Stimulated activated CD4-positive, alpha-beta T cell treated with anti-CD3 and anti-CD28 coated beads, Interleukin-12 subunit alpha, Interleukin-12 subunit beta, amount 100 ng/mL, for 4 hours (primary cell): Measurements from ENCODE around the gene ADAMTS12.

Source experiments
- DNase-seq: peaks from one replicate; pipeline ENCODE4 v3.0.0-alpha.2; 2020

Gene ADAMTS12

DNA sequence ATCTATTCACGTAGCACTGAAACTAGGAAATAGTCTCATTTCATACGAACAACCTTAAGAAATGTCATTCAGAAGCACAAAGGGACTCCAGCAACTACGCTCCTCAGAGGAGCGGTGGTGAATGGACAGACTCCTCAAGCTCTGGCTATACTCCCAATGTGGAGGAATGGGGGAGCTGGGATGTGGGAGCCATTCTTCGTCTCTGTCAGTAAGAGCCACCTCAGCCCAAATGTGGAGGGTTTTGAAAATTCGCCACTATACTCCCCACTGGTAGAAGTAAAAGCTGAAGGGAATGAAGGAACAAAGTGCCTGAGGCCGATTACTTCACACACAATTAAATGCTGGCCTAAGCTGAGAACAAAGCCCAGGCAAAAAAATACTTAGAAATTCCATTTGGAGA lies 96.3 kb downstream of the ADAMTS12 start:
- no peak for DNase-seq

DNA sequence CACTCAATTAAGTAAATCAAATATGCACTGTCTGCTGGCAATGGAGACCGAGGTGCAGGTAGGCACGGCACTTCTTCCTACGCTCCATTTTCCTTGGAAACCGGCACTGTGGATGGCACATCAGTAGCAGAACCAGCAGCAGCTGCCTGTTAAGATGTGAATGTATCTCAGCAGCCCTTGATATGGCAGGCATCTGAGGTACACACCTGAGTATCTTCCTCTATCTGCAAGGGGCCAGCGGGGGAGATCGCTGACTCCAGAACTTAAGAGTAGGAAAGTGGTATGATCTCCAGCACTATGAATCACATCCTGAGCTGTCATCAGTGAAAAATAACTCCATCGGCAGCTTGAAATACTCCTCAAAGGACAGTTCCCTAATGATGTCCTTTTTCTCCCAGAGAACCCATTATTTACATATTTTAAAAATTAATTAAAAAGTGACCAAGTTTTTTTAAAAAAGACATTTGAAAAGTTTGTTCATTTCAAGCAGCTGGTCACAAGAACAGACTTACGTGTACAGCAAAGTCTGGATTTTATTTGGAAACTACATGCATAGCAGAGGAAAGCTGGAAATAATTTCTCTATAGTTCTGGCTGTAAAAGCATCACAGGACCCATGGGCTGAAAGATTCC lies 97.1 kb downstream of the ADAMTS12 start:
- DNase-seq = no peak

DNA sequence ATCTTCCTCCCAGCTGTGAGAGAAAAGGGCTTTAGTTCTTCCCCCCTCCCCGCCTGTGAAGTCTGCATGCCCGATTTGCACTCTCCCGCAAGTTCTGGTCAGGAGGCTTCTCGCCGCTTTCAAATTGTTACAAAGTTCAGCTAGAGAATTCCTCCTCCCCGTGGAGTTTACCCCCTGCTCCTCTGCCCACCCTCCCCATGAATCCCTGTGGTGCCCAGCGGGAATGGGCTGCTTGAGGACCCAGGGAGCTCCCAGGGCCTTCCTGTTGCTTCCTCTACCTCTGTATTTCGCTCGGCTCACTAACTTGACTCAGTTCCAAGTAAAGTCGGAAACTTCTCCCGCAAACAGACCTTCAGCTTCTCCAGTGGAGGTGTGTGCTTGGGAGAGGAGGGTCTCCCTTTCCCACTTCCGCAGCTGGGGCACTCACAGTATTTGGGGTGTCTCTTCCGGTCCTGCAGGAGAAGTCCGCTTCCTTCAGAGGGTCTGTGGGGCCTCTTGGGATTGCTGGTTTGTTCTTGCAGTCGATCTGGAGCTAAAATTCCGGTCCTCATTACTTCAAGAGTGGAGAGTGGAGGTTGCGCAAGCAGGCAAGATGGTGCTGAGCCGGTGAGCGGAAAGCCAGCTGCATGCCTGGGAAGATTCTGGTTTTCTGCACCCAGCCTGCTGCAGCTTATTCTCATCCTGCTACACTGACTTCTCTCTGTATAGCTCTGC lies 97.8 kb downstream of the ADAMTS12 start:
- DNase-seq = no peak

DNA sequence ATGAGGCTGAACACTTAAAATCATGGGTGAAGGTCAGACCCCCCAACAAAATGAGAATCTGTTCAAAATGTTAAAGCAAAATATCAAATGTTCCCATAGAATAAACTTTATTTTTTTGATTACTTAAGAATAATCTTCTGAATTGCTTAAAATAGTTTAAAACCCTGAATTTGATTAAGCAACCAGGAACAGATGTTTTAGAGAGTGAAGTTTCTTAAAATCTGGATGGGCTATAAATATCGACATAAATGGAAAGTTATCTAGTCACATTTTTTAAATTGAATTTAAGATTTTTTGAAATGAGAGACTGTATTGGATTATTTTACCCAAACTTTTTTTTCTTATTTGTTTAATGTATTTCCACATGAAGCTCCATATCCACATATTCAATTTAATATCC lies 98.5 kb downstream of the ADAMTS12 start:
- DNase-seq = no peak

DNA sequence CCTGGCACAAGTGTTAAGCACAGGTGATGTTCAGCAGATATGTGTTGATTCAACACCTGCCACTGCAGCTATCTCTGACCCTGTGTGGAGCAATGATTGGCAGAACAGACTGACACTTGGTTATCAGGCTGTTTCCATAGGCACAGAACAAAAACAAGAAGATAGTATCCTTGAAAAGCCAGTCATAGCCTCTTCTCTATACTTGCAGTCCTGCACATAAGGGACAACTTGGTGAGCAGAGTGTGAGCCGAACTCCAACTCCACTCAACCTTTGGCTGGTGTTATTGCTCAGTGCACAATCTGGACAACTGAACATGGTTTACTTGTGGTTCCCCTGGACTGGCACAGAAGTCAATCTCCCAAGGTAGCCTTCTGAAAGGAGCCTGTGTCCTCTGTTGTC lies 99.2 kb downstream of the ADAMTS12 start:
- DNase-seq = no peak

DNA sequence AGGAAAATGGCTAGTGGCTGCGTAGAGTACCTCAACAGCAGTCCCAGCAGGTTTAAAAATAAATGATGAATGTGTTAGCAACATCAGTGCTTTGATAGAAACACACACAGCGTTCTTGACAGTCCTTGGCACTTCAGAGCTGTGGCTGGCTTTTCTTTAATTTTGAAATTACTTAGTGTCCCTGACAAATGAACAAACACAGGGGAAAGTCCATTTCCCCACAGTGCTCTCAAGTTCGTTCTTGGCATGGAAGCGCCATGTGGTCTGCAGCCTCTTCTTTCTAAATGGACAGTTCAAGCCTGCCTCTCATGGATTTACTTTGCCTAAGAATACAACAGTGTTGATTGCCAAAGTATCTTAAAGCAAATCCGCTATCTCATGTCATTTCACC lies 102.2 kb downstream of the ADAMTS12 start:
- no peak for DNase-seq

GRCh38 chr5:33788922-33789566 lies 102.7 kb downstream of the ADAMTS12 start:
- no peak for DNase-seq

GRCh38 chr5:33785571-33785970 lies 106.2 kb downstream of the ADAMTS12 start:
- no peak for DNase-seq

DNA sequence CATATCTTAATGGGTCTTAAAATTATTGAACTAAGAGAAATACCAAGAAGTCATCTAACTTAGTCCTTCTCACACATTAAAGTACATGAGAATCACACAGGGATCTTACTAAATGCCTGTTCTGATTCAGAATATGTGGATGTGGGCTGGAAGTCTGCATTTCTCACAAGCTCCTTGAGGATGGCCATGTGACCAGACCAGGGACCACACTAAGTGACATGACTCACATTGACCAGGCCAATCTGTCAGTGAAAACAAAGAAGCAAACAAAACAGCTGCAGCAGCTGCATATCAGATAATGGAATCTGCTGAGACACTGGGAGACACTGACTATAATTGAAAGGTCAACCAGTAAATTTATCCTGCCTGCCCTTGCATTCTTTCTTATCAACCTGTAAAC lies 110.5 kb downstream of the ADAMTS12 start:
- no peak for DNase-seq

- DNase-seq = no peak
Observed at GRCh38 chr5:33776151-33776660, 115.6 kb downstream of the ADAMTS12 start.

DNA sequence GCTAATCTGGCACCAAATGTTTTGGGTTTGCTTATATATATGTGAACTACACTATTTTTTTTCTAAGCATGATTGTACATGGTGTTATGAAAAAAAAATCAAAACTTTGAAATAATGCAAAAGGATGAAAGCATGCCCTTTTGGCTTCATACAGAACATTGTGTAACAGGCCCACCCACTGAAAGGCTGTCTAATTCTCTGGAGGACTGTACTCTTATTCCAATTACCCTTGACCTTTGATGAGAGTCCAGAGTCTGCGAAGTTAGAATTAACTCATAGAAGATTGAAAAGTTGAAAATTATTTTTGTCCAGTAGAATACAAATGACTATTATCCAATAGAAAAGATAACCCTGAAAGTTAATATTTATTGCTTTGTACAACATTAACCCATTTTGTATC lies 117.4 kb downstream of the ADAMTS12 start:
- no peak for DNase-seq

DNA sequence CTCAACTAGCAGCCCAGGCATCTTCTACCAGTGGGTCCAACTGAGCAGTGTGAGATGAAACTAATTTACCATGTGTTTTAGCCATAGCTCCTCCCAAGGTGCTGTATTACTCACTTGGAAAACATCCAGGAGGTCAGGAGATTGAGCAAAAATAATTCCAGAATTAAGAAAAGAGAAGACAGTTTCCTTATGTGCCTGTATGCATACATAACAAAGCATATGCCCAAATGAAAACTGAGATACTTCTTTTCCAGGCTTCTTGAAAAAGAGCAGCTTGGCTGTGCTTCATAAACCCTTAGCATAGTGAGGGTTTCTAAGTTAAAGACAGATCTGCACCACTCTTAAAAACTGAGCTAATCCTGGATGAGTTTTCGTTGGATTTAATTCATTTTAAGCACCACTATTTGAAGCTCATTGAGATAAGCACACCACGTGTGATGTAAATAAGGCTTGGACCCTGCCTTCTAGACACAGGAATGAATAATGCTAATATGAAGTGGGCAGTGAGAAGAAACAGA lies 119.4 kb downstream of the ADAMTS12 start:
- DNase-seq = no peak

GRCh38 chr5:33769968-33770367 lies 121.8 kb downstream of the ADAMTS12 start:
- DNase-seq = no peak

GRCh38 chr5:33769196-33769595 lies 122.6 kb downstream of the ADAMTS12 start:
- no peak for DNase-seq

- DNase-seq = no peak
Observed at GRCh38 chr5:33766023-33766422, 125.8 kb downstream of the ADAMTS12 start.

GRCh38 chr5:33764786-33765185 lies 127.0 kb downstream of the ADAMTS12 start:
- no peak for DNase-seq

DNA sequence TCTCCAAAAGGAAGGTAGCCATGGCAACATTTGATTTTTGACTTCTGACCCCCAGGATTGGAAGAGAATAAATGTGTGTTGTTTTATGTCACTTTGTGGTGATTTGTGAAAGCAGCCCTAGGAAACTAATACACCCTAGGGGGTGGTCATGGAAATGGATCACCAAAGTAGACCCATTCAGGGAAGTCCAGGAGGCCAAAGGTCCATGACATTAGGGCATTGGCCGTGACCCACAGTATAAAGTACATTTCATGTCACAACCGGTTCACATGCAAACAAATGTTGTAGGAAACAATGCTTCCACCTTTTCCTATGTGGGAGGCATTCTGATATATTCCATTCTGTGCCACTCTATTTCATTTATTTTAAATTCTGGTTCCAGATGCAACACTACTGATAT lies 128.4 kb downstream of the ADAMTS12 start:
- no peak for DNase-seq

DNA sequence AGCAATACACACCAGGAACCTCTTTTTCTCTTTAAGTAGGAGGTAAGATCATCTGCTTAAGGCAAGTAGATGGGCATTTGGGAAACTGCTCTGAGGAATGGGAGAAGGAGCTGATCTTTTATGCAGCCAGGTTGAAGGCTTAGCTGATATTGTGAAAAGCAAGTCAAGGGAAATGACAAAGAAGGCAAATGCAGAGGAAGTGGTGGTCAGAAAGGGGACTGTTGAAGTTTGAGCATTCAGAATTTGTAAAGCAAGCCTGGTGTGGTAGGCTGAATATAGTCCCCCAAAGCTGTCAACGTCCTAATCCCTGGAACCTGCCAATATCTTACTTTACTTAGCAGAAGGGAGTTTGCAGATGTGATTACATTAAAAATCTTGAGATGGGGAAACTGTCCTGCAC lies 128.9 kb downstream of the ADAMTS12 start:
- DNase-seq = no peak

DNA sequence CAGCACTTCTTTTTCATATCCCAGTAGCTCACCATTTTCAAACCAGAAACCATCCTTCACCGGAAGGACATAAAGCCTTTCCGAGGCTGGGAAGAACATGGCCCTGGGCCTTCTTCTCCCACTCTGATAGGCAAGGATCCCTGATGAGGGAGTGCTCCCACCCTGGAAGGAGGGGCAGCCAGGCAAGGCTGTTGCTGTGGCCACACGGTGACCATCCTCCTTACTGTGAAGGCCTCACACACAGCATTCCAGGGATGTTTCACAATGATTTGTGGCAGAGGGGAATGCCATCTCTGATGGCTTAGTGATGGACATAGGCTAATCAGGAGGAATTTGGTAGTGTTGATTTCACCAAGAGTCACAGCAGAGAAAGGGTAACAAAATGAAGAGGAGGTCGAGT lies 130.7 kb downstream of the ADAMTS12 start:
- no peak for DNase-seq

DNA sequence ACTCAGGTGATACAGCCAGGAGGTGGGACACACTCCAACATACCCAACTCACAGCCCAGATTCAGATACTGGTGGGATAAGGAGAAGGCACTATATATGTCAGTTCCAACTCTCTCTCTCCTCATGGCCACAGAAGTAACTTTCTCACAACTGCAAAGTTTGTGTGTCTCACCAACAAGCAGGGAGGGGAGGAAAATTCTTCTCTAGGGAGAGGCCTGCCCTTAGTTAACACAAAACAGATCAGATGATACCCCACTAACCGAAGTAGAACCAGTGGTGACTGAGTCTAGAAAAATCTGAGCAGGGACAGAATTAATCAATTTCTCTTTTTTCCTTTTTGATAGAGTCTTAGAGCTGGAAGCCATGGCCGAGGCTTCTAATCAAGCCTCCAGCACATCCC lies 133.1 kb downstream of the ADAMTS12 start:
- no peak for DNase-seq

DNA sequence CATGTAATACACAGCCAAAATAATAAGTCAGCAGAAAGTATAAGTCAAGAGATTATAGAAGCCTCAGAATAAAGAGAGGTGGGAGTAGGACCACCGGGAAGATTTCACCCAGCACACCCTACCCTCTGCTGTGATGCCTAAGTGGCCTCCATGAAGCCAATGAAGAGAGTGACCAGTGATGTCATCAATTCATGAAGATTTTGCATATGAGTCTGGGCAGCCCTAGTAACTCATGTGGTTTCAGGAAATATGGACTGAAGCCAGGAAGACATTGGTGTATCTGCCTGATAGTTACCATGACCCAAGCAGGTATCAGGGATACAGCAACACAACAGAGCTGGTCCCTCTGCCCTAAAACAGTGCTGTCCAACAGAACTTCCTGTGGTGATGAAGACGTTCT lies 135.3 kb downstream of the ADAMTS12 start:
- no peak for DNase-seq

DNA sequence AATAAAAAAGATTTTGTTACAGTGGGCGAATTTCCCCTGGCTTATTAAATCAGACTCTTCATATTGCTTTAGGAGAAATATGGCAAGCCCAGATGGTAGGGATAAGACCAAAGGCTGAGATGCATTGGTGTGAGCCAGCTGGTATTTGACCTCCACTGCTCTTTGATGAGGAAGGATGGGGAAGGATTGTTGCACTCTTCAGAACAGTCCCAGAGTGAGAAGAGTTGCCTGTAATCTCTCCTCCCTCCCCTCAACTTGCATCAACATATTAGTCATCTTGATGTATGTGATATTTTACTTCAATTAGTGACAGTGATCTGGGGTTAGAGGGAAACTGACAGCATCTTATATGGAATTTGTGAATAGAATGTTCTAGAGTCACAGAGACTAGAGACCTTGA lies 136.6 kb downstream of the ADAMTS12 start:
- DNase-seq = no peak

DNA sequence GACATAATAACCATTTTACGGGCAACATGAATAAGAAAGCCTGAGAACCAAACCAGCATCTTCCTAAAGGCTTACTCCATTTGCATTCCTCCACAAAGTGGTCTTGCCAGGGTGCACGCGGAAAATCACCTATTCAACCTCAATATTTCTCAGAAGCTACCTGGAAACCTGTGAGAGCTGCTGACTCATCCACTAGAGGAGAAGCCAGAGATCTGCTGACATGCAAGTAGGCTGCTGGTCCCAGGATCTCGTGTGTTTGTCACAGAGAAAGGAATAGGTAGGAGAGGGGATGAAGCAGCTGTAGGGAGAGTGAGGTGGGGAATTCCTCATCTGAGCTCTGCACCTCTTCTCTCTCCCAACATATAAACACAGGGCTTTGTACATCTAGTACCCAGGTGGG lies 138.1 kb downstream of the ADAMTS12 start:
- no peak for DNase-seq

DNA sequence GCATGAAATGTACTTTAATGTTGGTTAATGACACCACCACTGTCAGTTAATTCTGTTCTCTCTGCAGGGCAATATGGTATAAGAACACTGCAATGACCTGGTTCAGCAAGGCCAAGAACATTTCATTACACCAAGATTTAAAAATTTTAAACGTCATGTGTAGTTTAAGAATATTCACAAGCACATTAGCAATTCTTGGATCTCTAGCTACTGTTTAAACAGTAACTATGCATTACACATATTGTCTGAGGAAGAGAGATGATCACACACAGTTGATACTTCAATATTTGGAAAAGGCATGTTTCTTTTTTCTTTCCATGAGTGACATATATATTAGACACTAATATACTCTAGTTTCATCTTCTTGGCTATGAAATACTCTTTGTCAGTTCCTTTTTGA lies 143.0 kb downstream of the ADAMTS12 start:
- no peak for DNase-seq
